Measurements from ENCODE around the gene GPR157.

Gene GPR157

GRCh38 chr1:9153152-9153551 is 24.2 kb upstream of the GPR157 start:
- no peaks in the 10 kb centered on the region for H3K27me3 ChIP-seq (ENCODE audit: insufficient read depth, poor library complexity, severe bottlenecking)
- ATAC-seq (ENCODE audit: low read depth) (no peak), DNase-seq (ENCODE audit: low spot score) (no peak)
- H3K9me3 ChIP-seq (ENCODE audit: severe bottlenecking) = no peaks in the 10 kb centered on the region
- TF ChIP-seq CTCF (IDR thresholded peaks at IDR 0.05; ENCODE audit: poor library complexity, severe bottlenecking) = no peak
- H3K36me3 ChIP-seq (ENCODE audit: low read depth) = 0 out of 2 replicates have a peak, but pooled peaks cover 6% of the 10 kb centered on the region
- no peaks in the 10 kb centered on the region for H3K4me1 ChIP-seq (ENCODE audit: insufficient read depth, poor library complexity, severe bottlenecking)
- H3K27ac ChIP-seq (ENCODE audit: poor library complexity, severe bottlenecking) = no peak overlapping the region
- H3K4me3 ChIP-seq (ENCODE audit: severe bottlenecking) = no peak overlapping the region

GRCh38 chr1:9152535-9152934 is 23.6 kb upstream of the GPR157 start:
- no peak for TF ChIP-seq CTCF (IDR thresholded peaks at IDR 0.05; ENCODE audit: poor library complexity, severe bottlenecking)
- DNase-seq (ENCODE audit: low spot score) = no peak
- Histone ChIP-seq H3K36me3 (ENCODE audit: low read depth) (0 out of 2 replicates have a peak, but pooled peaks cover 6% of the 10 kb centered on the region), H3K27ac (ENCODE audit: poor library complexity, severe bottlenecking) (no peak overlapping the region), H3K9me3 (ENCODE audit: severe bottlenecking) (no peaks in the 10 kb centered on the region), H3K27me3 (ENCODE audit: insufficient read depth, poor library complexity, severe bottlenecking) (no peaks in the 10 kb centered on the region), H3K4me3 (ENCODE audit: severe bottlenecking) (no peak overlapping the region), H3K4me1 (ENCODE audit: insufficient read depth, poor library complexity, severe bottlenecking) (no peaks in the 10 kb centered on the region)
- no peak for ATAC-seq (ENCODE audit: low read depth)

DNA sequence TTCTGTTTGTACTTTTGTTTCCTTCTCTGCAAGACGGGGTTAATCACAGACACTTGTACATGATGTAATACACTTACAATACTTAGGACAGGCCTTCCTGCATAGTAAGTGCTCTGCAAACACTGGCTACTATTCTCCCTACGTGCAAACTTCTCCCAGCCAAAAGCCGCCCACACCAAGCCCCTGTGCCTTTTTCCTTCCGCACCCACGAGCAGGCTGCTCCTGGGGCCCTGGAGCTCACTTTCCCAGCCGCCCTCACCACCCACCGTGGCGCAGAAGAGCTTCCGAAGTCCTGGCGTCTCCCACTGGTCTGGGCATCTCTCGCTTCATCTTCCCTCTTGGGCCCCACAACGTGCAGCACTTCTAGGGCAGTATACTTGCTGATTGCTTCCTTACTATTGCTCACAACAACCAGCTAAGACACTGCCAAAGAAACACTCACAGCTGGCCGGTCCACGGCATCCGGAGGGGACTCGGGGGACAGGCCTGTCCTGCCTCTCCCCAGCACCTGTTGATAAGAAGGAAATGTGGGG is 22.5 kb upstream of the GPR157 start:
- Histone ChIP-seq H3K27ac (ENCODE audit: poor library complexity, severe bottlenecking) (no peak overlapping the region), H3K9me3 (ENCODE audit: severe bottlenecking) (no peaks in the 10 kb centered on the region), H3K36me3 (ENCODE audit: low read depth) (0 out of 2 replicates have a peak, but pooled peaks cover 6% of the 10 kb centered on the region), H3K4me1 (ENCODE audit: insufficient read depth, poor library complexity, severe bottlenecking) (no peaks in the 10 kb centered on the region), H3K4me3 (ENCODE audit: severe bottlenecking) (no peak overlapping the region), H3K27me3 (ENCODE audit: insufficient read depth, poor library complexity, severe bottlenecking) (no peaks in the 10 kb centered on the region)
- DNase-seq (ENCODE audit: low spot score) = no peak
- no peak for ATAC-seq (ENCODE audit: low read depth)
- TF ChIP-seq CTCF (IDR thresholded peaks at IDR 0.05; ENCODE audit: poor library complexity, severe bottlenecking) = no peak

DNA sequence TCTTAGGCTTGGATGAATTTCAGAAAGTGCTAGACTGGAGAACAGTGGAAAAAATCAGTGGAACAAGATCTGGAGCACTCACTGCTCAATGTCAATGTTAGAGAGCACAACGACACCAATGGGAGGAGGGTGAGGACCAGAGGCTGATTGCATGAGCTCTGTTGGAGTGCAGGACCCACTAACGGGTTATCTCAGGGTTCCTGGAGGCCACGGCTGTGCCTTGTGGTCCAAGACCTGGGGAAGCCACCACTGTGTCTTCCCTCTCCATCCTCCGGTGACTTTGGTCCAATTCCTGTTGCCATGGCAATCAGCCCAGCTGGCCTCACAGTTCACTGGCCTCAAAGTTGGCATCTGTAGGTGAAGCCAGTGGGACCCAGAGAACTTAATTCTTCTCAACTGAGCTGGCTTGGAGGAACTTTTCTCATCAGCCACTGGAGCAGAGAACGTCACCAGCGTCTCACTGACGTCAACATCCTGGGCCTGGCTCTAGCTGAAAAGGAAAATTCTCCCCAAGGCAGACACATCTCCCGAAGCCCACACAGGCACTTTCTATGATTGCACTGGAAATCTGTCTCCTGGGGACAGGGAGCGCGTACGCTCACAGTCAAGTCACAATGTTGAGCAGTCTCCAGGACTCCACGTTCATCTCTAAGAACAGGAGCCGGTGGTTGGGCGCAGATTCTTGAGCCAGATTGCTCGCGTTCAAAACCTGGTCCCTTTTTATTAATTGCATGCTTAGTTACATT is 21.9 kb upstream of the GPR157 start:
- ATAC-seq (ENCODE audit: low read depth) (no peak), DNase-seq (ENCODE audit: low spot score) (no peak)
- Histone ChIP-seq H3K9me3 (ENCODE audit: severe bottlenecking) (no peaks in the 10 kb centered on the region), H3K27me3 (ENCODE audit: insufficient read depth, poor library complexity, severe bottlenecking) (no peaks in the 10 kb centered on the region), H3K27ac (ENCODE audit: poor library complexity, severe bottlenecking) (no peak overlapping the region), H3K36me3 (ENCODE audit: low read depth) (0 out of 2 replicates have a peak, but pooled peaks cover 6% of the 10 kb centered on the region), H3K4me1 (ENCODE audit: insufficient read depth, poor library complexity, severe bottlenecking) (no peaks in the 10 kb centered on the region), H3K4me3 (ENCODE audit: severe bottlenecking) (no peak overlapping the region)
- TF ChIP-seq CTCF (IDR thresholded peaks at IDR 0.05; ENCODE audit: poor library complexity, severe bottlenecking) = no peak

All from RWPE2 (cell line).